Measurements from ENCODE around the gene RENBP.

The RENBP gene

GRCh38 chrX:153889123-153889522 is 55.3 kb downstream of the RENBP start:
- DNase-seq (ENCODE audit: low read depth in 2 of 2) = no peak

- no peak for DNase-seq (ENCODE audit: low read depth in 2 of 2)
Measured at GRCh38 chrX:153888344-153888743, 56.1 kb downstream of the RENBP start.

GRCh38 chrX:153887385-153887784 is 57.1 kb downstream of the RENBP start:
- no peak for DNase-seq (ENCODE audit: low read depth in 2 of 2)

- no peak for DNase-seq (ENCODE audit: low read depth in 2 of 2)
Measured at GRCh38 chrX:153886915-153887314, 57.5 kb downstream of the RENBP start.

GRCh38 chrX:153885968-153886903 is 58.2 kb downstream of the RENBP start, which contains the start of gene L1CAM:
TSS of gene L1CAM (minus strand) at chrX:153886173. CDS start at chrX:153875836, 10,337 bp downstream.
- no peak for DNase-seq (ENCODE audit: low read depth in 2 of 2)

Measured in fibroblast of skin of left biceps (primary cell).